ENCODE results near the gene RNLS.
"Not testable (repeated sequence)": the region's sequence is repeated elsewhere in the genome, so short reads cannot be mapped to it uniquely, and the experiment has no call there.

RNLS gene

DNA sequence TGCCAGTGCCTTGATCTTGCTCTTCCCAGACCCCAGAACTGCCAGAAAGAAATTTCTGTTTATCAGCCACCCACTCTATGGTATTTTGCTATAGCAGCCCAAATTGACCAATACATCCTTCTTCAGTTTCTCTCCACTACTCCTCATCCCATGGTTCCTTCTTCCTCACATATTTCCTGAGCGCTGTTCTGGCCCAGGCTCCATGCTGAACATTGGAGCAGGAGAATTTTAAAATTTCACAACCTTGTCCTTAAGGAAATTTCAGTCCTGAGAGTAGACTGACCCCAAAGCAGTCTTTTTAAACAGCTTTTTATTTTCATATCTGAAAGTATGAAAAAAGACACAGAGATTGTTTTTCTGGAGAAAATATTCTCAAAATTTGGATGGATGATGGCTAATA is 297.1 kb downstream of the RNLS start:
- no peak for DNase-seq

DNA sequence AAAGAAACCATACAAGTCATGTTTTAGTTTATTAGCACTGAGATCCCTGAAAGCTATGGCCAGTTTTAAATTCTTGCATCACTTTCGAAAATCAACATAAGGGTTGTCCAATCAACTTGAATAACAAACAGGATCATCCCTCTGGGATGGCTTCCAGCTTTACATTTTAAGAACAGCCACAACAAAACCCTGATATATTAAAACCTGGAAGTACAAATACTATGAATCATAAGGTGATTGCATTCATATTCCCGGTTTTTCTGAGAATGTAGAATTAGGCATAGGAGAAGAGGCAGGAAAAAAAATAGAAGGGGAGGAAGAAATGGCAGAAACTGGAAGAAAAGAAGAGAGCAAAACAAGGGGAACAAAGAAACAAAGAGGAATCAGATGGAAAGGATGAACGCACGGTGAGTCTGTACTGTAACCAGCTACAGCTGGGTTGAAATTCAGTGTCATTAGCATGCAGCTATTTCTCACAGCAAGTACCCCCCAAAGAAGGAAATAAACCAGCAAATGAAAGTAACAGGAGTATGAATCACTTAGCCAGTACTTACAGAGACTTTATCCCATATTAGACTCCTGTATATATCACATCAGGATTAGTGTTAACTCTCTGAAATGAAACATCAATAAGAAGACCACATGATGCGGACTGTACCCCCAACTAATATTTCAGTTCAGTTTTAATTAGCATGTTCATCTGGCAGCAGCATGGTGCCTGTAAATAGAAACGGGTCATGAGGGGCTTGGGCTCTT is 301.3 kb downstream of the RNLS start:
- no peak for DNase-seq

DNA sequence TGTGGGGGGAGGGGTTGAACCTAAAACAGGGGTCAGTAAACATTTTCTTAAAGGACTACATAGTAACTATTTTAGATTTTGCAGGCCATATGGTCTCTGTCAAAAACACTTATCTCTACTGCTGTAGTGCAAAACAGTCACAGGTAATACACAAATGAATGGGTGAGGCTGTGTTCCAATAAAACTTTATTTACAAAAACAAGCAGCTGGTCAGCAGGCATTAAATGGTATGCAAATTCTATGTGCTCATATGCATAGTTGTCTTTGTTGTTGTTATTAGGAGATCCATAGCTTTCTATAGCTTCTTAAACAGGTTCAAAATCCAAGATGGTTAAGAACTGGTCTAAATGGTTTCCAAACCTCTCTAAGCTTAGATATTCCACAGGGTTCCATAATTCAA is 302.6 kb downstream of the RNLS start:
- no peak for DNase-seq

DNA sequence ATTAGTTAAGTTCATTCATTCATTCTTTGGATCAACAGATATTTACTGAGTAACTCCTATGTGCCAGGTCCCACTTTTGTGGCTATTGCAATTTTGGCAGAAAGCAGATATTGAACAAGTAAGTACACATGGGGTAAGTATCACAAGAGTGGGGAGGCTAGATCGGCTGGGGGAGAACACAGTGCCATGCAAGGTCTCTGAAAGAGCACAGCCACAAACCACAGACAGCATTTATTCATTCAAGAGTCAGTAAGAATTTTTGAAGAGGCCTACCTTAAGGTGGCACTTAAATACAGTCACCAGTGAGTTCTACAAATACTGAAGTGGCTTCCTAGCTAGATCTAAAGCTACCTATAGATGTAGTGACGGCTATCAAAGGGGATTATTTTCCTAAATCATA is 304.2 kb downstream of the RNLS start:
- DNase-seq = no peak

DNA sequence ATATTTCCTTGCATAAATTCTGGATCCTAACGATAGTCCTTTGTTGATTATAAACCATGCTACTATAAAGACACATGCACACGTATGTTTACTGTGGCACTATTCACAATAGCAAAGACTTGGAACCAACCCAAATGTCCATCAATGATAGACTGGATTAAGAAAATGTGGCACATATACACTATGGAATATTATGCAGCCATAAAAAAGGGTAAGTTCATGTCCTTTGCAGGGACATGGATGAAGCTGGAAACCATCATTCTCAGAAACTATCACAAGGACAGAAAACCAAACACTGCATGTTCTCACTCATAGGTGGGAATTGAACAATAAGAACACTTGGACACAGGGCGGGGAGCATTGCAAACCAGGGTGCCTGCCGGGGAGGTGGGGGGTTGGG is 306.2 kb downstream of the RNLS start:
- DNase-seq = not testable (repeated sequence)

- DNase-seq = no peak
Measured at GRCh38 chr10:88274286-88274685, 308.8 kb downstream of the RNLS start.

- DNase-seq = no peak
Measured at GRCh38 chr10:88273567-88273966, 309.6 kb downstream of the RNLS start.

GRCh38 chr10:88271761-88272543 is 311.2 kb downstream of the RNLS start:
- DNase-seq = no peak

DNA sequence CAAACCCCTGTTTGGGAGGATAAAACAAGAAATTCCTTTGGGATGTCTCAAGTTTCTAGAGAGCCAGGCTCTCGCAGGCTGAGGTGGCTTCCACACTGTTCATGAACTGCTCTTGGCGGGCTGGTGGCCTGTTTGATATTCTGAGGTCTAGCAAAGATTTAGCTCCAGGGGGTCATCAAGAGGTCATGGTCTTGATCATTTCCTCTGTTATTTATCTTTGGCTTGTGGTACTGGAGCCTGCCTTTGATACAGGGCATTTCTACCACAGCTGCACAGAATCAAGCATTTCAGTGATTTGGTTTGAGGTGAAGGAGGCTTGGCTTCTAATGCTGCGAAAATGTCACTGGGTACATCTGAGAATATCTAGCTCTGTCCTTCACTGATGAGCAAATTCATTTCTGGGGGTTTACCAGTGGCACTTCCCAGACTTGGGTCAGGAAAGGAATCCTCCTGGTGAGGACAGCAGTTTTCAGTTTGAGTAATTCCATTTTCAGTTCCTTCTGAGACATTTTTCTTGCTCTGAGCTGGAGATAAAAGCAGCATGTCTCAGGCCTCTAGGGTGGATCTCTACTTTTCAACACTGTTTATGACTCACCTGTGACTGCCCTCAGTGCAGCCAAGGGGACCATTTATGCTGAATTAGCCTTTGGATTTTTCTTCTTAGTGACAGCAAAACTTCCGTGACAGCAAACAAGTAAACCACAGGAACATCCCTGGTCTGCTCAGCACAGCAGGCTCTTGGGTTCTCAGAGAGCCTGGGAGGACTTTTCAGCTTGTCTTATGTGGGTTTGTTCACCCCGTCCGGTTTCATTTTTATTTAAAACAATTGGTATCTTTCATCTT is 312.0 kb downstream of the RNLS start:
- no peak for DNase-seq

DNA sequence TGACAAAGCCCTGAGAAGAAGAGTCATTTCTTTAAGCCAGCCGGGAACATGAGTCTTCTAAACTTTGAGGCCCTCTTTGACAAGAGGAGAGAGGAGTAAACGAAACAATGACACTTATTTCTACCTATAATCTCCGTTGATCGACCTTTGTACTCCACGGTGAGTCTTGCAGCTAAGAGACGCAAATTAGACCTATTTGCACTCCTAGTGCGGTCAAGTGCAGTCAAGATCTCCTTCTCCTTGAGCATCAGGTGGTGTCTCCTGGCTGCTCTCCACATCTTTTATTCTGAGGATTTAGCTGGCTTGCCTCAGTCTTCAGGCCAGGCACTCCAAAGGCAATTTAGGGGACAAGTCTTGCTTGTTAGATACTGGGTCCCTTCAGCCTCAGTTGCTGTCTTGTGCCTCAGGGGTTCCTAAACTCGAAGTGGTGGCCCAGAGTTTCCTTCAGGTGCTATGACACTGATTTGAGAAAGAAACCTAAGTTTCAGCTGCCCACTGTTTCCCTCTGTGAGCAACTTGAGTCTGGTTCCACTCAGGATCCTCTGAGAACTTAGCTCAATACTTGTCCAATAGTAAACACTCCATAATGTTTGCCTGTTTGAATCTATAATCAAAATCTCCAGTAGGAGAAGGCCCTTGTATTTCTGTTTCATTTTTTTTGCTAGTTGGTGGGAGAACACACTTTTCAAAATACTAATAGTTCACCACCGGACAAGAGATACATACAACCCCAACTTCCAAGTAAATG is 312.9 kb downstream of the RNLS start:
- DNase-seq = no peak

DNA sequence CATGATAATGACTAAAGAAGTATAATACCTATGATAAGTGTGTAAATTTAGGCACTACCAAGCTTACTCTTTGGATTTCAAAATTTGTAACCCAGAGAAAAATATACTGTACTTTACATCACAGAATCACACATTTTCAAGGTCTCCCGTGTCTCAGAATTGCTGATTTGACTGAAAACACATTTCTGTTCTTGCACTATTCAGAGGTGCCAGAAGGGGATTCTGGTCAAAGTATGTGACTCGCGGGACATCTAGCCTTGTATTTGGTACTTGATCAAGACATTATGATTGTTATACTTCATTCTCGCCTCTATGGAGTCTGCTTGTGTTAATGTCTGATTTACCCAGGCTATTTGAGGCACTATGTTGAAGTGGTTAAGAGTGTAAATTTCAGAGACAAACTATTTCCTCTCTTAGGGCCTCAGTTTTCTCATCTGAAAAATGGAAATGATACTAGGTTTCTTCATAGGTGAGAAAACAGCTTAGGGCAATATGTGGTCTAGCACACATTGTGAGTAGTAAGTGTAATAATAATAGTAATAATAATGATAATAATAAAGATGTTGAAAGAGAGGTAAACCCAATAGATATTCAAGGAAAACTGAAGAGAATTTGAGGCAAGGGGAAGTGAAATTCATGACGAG is 320.4 kb downstream of the RNLS start:
- DNase-seq = no peak

- DNase-seq = no peak
Measured at GRCh38 chr10:88261152-88261551, 322.0 kb downstream of the RNLS start.

DNA sequence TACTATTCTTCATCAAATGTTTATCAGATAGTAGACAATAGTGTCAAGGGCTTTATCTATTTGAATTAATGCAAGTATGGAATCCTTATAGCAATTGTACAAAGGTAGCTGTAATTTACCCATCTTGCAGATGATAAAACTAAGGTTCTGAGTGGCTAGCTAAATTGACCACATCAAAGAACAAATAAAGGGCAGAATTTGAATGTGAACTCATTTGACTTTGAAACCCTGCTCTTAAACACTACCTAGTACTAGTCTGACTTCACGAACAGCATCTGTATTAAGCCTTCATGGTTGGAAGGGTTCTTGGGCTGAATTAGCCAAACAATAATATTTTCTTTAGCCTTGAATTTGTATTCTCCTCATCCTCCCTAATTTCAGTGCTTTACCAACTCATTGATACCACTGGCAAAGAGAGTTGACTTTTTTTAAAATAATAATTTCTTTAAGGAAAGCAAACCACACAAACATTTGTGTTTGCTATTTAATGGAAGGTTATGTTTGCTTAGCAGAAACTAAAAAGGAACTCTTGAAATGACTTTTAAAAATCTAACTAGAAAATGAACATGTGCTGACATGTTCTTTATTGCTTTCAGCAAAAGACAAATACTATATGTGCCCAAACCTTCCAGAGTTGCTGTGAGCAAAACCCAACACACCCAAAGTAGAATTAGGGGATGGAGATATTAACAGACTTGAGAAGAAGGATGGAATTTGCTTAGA is 322.6 kb downstream of the RNLS start:
- DNase-seq = no peak

- no peak for DNase-seq
Measured at GRCh38 chr10:88259381-88259780, 323.7 kb downstream of the RNLS start.

- DNase-seq = no peak
Measured at GRCh38 chr10:88256886-88257285, 326.2 kb downstream of the RNLS start.

GRCh38 chr10:88256013-88256680 is 327.0 kb downstream of the RNLS start:
- DNase-seq = no peak

- DNase-seq = no peak
Measured at GRCh38 chr10:88254091-88254490, 329.0 kb downstream of the RNLS start.

DNA sequence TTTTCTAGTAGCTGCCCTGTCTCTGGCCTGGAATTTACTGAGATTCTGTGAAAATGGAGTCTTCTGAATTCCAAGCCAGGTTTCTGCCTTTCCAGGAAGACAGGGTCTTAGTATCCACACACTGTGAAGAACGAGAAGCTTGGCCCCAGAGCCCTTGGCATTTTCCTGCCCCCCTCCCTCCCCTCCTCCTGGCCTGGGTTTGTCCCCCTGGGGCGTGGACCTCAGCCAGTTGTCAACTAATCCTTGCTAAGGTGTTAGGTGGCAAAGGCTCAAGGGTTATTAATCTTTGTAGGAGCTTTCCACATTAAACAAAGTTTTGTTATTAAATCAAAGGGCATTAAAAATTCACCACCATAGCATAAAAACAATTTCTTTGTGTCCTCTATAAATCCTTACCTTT is 329.5 kb downstream of the RNLS start:
- no peak for DNase-seq

GRCh38 chr10:88253128-88253527 is 330.0 kb downstream of the RNLS start:
- no peak for DNase-seq

GRCh38 chr10:88249450-88249849 is 333.7 kb downstream of the RNLS start:
- DNase-seq = no peak

DNA sequence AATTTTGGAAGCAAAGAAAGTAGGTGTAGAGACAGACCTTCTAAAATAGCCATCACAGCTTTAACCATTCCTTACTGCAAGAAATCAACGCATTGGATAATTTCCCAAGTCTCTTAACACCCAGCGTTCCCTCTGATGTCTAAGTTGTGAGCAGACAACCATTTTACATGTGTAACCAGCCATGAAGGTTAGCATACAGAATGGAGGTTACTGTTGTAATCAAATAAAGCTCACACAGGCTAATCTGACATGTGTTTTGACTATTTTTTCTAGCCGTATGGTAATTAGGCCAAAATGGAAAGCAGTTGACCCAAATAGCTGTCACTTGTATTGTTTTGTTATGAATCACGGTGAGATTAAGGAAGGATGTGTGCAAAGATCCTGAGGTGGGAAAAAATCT is 336.4 kb downstream of the RNLS start:
- DNase-seq = no peak

All from NCI-H1092 treated with DMSO at 0.1 percent for 48 hours (cell line).